ENCODE results near the gene FOXS1.

DNA sequence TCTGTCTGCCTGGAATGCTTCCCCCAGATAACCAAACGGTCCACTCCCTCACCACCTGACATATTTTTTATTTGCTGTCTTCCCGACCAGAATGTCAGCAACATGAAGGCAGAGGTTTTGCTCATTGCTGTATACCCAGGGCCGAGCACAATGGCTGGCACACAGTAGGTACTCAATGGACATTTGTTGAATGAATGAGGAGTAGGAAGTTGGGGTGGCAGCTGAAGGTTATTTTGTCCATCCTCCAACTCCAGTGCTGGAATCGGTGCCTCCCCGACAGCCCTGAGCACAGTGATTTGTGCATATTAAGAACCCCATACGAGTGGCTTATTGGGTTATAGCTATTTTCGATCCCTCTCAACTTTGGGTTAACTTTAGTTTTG lies 14.6 kb upstream of the FOXS1 start:
- TF ChIP-seq, protein P1, sequence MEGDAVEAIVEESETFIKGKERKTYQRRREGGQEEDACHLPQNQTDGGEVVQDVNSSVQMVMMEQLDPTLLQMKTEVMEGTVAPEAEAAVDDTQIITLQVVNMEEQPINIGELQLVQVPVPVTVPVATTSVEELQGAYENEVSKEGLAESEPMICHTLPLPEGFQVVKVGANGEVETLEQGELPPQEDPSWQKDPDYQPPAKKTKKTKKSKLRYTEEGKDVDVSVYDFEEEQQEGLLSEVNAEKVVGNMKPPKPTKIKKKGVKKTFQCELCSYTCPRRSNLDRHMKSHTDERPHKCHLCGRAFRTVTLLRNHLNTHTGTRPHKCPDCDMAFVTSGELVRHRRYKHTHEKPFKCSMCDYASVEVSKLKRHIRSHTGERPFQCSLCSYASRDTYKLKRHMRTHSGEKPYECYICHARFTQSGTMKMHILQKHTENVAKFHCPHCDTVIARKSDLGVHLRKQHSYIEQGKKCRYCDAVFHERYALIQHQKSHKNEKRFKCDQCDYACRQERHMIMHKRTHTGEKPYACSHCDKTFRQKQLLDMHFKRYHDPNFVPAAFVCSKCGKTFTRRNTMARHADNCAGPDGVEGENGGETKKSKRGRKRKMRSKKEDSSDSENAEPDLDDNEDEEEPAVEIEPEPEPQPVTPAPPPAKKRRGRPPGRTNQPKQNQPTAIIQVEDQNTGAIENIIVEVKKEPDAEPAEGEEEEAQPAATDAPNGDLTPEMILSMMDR (conservative IDR thresholded peaks at IDR 0.05; ENCODE audit: low read depth, low read length) = no peak
- TF ChIP-seq EZH2 (IDR thresholded peaks at IDR 0.05; ENCODE audit: borderline replicate concordance, low read depth, low read length, poor library complexity, severe bottlenecking) = no peak
